DND-41 (cell line): ENCODE data around the gene RSPRY1.
"Not testable (repeated sequence)": the region's sequence is repeated elsewhere in the genome, so short reads cannot be mapped to it uniquely, and the experiment has no call there.

Source experiments
- ATAC-seq: fragments of 200-7000 bp; cut with Tn5 transposase; 3 replicates; pipeline ENCODE4 v1.9.1; 2021; ENCODE audit warnings: low read depth; ENCODE audit not compliant: insufficient read depth
- DNase-seq: peaks from one replicate; pipeline ENCODE4 v3.0.0-alpha.2; 2020
- H2AFZ ChIP-seq: 2 replicates; pipeline ENCODE4 v1.6.0; 2012; ENCODE audit warnings: low read depth, low read length
- H3K27ac ChIP-seq: 2 replicates; pipeline ENCODE4 v1.5.1; 2012; ENCODE audit warnings: low read length, inconsistent platforms
- H3K27me3 ChIP-seq: fragments of 200-600 bp; sonication (generic); 2 replicates; pipeline ENCODE4 v1.6.0; 2012; ENCODE audit warnings: low read length, mild to moderate bottlenecking, inconsistent platforms; ENCODE audit not compliant: insufficient read depth, poor library complexity
- H3K36me3 ChIP-seq: 2 replicates; pipeline ENCODE4 v1.5.1; 2012; ENCODE audit warnings: low read length, inconsistent platforms; ENCODE audit not compliant: insufficient read depth
- H3K4me1 ChIP-seq: 2 replicates; pipeline ENCODE4 v1.5.1; 2012; ENCODE audit warnings: mild to moderate bottlenecking, low read length; ENCODE audit not compliant: insufficient read depth
- H3K4me2 ChIP-seq: 2 replicates; pipeline ENCODE4 v1.6.0; 2012; ENCODE audit warnings: mild to moderate bottlenecking, moderate library complexity, low read length, inconsistent platforms; ENCODE audit not compliant: insufficient read depth
- H3K4me3 ChIP-seq, 2 experiments: fragments of 200-600 bp in 1 of 2; shearing (Covaris generic) in 1 of 2; 2 replicates each; pipeline ENCODE4 v1.5.1; 2012 to 2016; ENCODE audit warnings: inconsistent platforms in 2 of 2, low read length in 2 of 2, mild to moderate bottlenecking in 2 of 2, low read depth in 1 of 2, moderate library complexity in 1 of 2
- H3K79me2 ChIP-seq: 2 replicates; pipeline ENCODE4 v1.6.0; 2012; ENCODE audit warnings: low read length, inconsistent platforms; ENCODE audit not compliant: insufficient read depth
- H3K9ac ChIP-seq: 2 replicates; pipeline ENCODE4 v1.6.0; 2012; ENCODE audit warnings: low read depth, mild to moderate bottlenecking, inconsistent platforms, low read length, moderate library complexity
- H3K9me3 ChIP-seq: 2 replicates; pipeline ENCODE4 v1.5.1; 2012; ENCODE audit warnings: low read length, moderate library complexity, mild to moderate bottlenecking, inconsistent platforms; ENCODE audit not compliant: insufficient read depth, severe bottlenecking
- H4K20me1 ChIP-seq: 2 replicates; pipeline ENCODE4 v1.6.0; 2012; ENCODE audit warnings: low read length; ENCODE audit not compliant: insufficient read depth
- CTCF ChIP-seq: IDR thresholded peaks from 2 replicates; pipeline ENCODE4 v1.5.1; 2012; ENCODE audit warnings: borderline replicate concordance, low read length, moderate library complexity, mild to moderate bottlenecking; ENCODE audit not compliant: poor library complexity, severe bottlenecking; ENCODE audit errors: extremely low read depth
- EZH2 ChIP-seq: IDR thresholded peaks from 3 replicates; pipeline ENCODE4 v1.6.1; 2012; ENCODE audit warnings: borderline replicate concordance, low read depth, mild to moderate bottlenecking, moderate library complexity, low read length, inconsistent platforms; ENCODE audit not compliant: severe bottlenecking

Gene RSPRY1

GRCh38 chr16:57184887-57185445 lies 1.2 kb upstream of the RSPRY1 start:
- no peaks in the 10 kb centered on the region for H3K27me3 ChIP-seq
- H3K36me3 ChIP-seq, result peaks cover 11% of the 10 kb centered on the region; the same call in 1 of the 2 replicates
- H3K4me1 ChIP-seq, result peaks cover 44% of the 10 kb centered on the region
- H3K9ac ChIP-seq, result peak overlapping the region; percentile 88
- peak overlapping the region; percentile 91 for H2AFZ ChIP-seq
- H3K9me3 ChIP-seq, result no peaks in the 10 kb centered on the region
- H3K79me2 ChIP-seq, result peaks cover 95% of the 10 kb centered on the region
- H3K4me2 ChIP-seq, result peak overlapping the region; percentile 88
- peaks cover 19% of the 10 kb centered on the region for H4K20me1 ChIP-seq
- H3K27ac ChIP-seq, result peak overlapping the region; percentile 87
- TF ChIP-seq EZH2 (no peak), CTCF (no peak)
- DNase-seq (no peak), ATAC-seq (no peak)
- peak overlapping the region; percentile 91 to 94 for H3K4me3 ChIP-seq

- peaks cover 18% of the 10 kb centered on the region for H4K20me1 ChIP-seq
- peaks cover 96% of the 10 kb centered on the region for H3K79me2 ChIP-seq
- peak overlapping the region; percentile 88 for H3K9ac ChIP-seq
- TF ChIP-seq EZH2 (no peak), CTCF (no peak)
- peak overlapping the region; percentile 88 for H3K4me2 ChIP-seq
- peak overlapping the region; percentile 91 for H2AFZ ChIP-seq
- H3K27ac ChIP-seq, result peak overlapping the region; percentile 87
- peaks cover 46% of the 10 kb centered on the region for H3K4me1 ChIP-seq
- H3K9me3 ChIP-seq, result no peaks in the 10 kb centered on the region
- peak overlapping the region; percentile 91 to 94 for H3K4me3 ChIP-seq
- peaks cover 11% of the 10 kb centered on the region; the same call in 1 of the 2 replicates for H3K36me3 ChIP-seq
- DNase-seq (no peak), ATAC-seq (peak; percentile 20)
- no peaks in the 10 kb centered on the region for H3K27me3 ChIP-seq
Observed at GRCh38 chr16:57185446-57185944, 634 bp upstream of the RSPRY1 start.

GRCh38 chr16:57186872-57187854 lies 1.0 kb downstream of the RSPRY1 start:
- Histone ChIP-seq H3K9me3 (no peaks in the 10 kb centered on the region), H4K20me1 (peaks cover 4% of the 10 kb centered on the region; the same call in 1 of the 2 replicates), H3K27me3 (no peaks in the 10 kb centered on the region), H3K9ac (peak overlapping the region; percentile 73), H3K79me2 (peaks cover 96% of the 10 kb centered on the region), H3K4me2 (peak overlapping the region; percentile 88), H3K4me1 (peaks cover 46% of the 10 kb centered on the region), H3K27ac (peak overlapping the region; percentile 78), H2AFZ (peak overlapping the region; percentile 87), H3K4me3 (peak overlapping the region; percentile 55 to 67), H3K36me3 (peaks cover 7% of the 10 kb centered on the region; the same call in 1 of the 2 replicates)
- ATAC-seq (peak; percentile 4; the same call in 1 of the 3 replicates), DNase-seq (peak; percentile 28)
- TF ChIP-seq CTCF, result peak; percentile 5
- TF ChIP-seq EZH2, result no peak

- not testable (repeated sequence) for ATAC-seq, H2AFZ ChIP-seq
- H3K79me2 ChIP-seq, result peaks cover 96% of the 10 kb centered on the region
Observed at GRCh38 chr16:57187902-57188710, 2.0 kb downstream of the RSPRY1 start.

More at GRCh38 chr16:57187902-57188710, 2.0 kb downstream of the RSPRY1 start:
- not testable (repeated sequence) for H3K9me3 ChIP-seq, DNase-seq, H3K36me3 ChIP-seq, H4K20me1 ChIP-seq, H3K27me3 ChIP-seq
- H3K4me3 ChIP-seq, result peak overlapping the region; percentile 55 to 67; a peak in 3 of 4 replicates
- H3K4me1 ChIP-seq, result peaks cover 42% of the 10 kb centered on the region
- H3K27ac ChIP-seq, result peak overlapping the region; percentile 78
- peak overlapping the region; percentile 73 for H3K9ac ChIP-seq
- peak overlapping the region; percentile 88 for H3K4me2 ChIP-seq
